GM10847 (cell line): ENCODE data around the gene CD40LG.

Source experiments
- POLR2A ChIP-seq: IDR thresholded peaks from 2 replicates; pipeline ENCODE4 v1.6.1; 2011; ENCODE audit not compliant: insufficient read length; ENCODE audit errors: extremely low read depth

The CD40LG gene

DNA sequence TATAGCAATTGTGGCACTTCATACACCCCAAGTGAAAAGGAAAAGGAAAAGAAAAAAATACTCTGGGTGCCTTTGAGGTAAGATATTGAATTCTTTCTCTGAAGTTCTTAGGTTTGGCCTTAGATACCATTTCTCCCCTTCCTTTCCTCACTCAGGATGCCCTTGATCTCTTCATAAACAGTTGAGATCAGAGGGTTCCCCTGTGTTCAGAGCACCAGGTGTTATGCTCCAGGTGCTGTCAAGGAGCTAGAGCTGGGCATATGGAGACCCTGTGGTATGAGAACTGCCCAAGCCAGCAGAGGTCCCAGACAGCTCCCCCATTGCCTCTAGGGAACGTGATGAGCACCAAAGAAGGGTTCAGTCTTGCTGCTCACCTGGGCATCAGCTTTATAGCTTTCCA lies 17.1 kb upstream of the CD40LG start:
- TF ChIP-seq POLR2A: no peak

DNA sequence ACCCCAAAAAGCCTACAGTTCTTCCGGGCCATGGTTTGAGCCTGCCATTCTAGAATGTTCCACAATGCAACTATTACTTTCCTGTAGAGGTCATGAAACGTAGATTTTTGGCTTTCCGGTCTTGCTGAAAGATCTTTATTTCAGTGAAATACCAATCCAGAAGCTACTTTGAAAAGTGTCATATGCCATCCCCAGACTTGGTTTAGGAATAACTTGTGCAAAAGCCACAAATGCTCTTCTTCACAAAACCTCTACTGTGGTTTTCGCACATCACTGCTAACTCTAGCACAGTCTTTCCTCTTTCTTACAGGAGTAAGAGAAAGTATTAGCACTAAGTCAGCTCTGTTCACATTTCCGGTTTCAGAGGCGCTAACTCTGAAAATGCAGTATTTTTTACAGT lies 12.7 kb upstream of the CD40LG start:
- no peak for TF ChIP-seq POLR2A

- no peak for TF ChIP-seq POLR2A
Measured at GRCh38 chrX:136636121-136636520, 11.8 kb upstream of the CD40LG start.

DNA sequence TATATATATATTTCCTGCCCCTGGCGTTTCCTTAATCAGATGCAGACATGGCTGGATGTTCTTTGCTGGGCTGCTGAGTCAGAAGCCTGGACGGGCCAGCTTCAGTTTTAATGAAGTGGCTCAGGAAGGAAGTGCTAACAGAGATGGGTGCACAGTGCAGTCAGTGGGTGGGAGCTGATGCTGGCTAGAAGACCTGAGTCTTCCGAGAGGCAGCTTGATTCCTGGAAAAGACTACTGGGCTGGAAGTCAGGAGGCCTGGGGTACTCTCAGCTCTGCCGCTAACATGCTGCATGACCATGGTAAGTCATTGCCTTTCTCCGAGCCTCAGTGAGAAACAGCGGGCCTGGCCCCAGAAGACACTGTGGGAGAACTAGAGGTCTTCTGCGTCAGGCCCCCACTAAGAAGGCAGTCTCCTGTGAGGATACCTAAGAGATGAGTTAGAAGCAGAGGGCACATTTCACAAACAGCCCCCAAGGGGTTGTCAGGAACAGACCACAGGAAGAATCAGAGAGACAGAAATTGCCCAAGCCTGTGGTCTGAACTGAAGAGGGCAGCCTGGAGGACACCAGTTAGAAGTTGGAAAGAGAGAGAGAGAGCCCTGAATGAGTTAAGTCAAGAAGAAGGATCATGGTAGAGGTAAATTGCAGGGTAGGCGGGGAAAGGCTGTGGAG lies 8.3 kb upstream of the CD40LG start:
- no peak for TF ChIP-seq POLR2A

DNA sequence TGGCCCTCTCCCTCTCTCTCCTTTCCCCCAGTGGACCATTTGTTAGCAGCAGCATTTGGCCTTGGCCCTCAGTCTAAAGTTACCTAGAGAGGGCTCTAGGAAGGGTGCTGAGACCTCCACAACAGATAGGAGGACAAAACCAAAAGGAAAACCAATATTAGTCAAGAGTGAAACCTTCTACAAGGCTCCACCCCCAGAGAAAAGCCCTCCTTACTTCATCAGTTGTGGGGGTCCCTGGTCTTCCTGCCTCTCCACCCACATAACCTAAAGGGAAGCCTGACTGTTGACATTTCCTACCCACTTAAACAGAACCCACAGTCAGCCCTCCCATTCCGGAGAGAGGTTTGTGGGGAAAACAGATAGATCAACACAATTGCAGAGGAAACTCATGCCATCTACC lies 4.7 kb upstream of the CD40LG start:
- no peak for TF ChIP-seq POLR2A

GRCh38 chrX:136646602-136647239 lies 1.2 kb upstream of the CD40LG start:
- TF ChIP-seq POLR2A: no peak

DNA sequence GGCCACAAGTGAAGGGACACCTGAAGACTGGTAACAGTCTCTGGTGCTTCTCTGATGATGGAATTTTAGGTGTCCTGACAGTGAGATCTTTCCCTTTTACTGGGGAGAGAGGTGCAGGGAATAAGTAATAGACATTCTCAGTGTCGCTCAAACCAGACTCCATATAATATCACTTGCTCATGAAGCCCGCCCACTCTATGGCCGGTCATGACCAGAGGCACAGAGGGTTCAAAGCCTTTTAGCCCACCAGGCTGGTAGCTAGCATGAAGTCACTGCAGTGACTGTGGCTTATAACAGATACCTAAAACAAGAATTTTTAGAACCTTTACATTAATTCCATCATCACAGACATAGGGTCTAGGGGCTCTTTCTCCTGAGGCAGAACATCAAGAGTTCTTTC lies 2.9 kb downstream of the CD40LG start:
- no peak for TF ChIP-seq POLR2A

DNA sequence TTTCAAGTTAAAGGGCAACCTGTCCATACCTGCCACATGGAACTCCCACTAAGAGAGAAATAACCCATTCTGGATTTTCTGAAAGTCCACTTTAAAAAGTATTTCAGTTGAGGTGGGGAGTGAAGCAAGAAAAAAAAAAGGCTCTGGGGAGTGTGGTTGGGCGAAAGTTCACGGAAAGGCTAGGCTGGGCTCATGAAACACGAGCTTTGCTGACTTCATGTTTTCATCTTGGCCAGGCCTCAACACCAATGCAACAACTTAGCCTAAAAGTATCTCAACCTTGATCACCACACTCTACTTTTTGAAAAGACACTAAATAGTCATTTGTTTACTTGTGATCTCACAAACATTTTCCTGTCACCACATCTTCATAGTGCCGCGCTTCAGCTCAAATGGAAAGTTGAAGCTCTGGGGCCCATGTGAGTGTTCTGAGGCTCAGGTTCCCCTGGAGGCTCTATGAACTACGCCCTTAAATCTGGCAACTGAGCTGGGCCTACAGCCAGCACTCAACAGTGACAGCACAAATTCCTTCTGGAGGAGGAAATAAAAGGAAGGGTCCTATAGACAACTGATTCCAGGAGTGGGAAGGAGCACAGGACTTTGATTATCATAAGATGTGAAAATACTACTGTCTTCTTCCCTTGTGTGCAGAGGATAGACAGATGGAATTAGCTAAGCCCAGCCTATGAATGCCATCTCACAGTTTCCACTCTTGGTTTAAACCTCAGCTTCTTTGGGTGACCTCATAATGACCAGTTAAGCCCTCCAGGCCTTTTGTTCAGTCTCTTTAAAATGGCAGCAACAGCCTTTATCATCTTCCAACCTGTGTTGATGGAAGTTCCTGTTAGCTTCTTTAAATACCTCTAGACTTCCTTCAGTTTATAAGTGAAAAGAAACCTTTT lies 5.1 kb downstream of the CD40LG start:
- TF ChIP-seq POLR2A: no peak

GRCh38 chrX:136656361-136656964 lies 8.5 kb downstream of the CD40LG start:
- no peak for TF ChIP-seq POLR2A

DNA sequence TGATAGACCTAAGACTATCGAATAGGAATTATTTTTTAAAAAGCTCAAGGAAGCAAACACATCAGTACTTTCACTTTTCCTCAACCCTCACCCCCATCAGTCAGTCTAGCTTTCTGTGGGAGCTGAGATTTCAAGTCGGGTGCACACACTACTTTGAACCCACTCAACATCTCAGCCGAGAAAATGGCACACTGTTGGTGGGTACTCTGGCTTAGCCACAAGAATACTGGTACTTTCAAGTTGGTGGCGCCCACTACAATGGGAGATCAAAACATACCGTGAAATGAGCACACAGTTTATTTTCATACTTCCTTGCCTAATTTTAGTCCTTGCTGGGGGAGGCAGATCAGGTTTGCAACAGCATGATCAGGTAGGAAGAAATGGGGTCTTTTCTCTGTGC lies 10.2 kb downstream of the CD40LG start:
- TF ChIP-seq POLR2A: no peak

DNA sequence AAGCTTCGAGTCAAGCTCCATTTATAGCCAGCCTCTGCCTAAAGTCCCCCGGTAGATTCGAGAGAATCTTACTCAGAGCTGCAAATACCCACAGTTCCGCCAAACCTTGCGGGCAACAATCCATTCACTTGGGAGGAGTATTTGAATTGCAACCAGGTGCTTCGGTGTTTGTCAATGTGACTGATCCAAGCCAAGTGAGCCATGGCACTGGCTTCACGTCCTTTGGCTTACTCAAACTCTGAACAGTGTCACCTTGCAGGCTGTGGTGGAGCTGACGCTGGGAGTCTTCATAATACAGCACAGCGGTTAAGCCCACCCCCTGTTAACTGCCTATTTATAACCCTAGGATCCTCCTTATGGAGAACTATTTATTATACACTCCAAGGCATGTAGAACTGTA lies 11.2 kb downstream of the CD40LG start:
- TF ChIP-seq POLR2A: no peak

DNA sequence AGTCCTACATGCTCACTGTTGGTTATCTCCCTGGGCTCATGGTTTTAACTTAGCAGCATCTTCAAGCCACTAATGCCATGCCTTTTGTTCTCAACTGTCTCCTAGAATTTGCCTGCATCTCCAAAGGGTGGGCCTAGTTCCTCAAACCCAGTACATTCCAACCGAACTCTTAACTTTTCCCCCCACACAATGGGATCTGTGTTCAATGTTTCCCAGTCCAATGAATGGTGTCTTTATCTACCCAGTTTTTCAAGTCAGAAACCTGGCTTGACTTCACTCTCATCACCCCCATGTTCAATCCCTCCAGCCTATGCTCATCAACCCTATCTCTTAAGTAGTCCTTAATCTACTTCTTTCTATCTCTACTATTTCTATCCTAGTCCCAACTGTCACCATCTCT lies 12.9 kb downstream of the CD40LG start:
- TF ChIP-seq POLR2A: no peak

DNA sequence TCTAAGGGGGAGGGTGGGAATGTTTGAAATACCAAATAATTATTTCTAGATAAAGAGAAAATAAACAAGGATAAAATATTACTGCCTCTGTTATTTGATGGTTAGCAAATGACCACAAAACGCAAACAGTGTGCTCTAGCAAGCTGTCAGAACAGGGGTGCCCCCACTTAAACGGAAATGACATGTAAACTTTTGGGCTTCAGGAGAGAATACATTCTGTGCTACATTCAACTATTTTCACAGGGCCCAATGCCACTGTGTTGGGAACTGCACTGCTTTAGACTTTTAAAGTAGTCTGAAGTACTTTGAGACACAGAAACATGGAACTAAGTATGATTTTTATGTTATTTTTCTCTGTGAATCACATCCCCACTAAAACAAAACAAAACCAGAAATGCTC lies 14.1 kb downstream of the CD40LG start:
- no peak for TF ChIP-seq POLR2A

- TF ChIP-seq POLR2A: no peak
Measured at GRCh38 chrX:136662976-136663375, 15.0 kb downstream of the CD40LG start.

- TF ChIP-seq POLR2A: no peak
Measured at GRCh38 chrX:136665258-136665900, 17.4 kb downstream of the CD40LG start.
